ENCODE results near the gene CATSPERD.

DNA sequence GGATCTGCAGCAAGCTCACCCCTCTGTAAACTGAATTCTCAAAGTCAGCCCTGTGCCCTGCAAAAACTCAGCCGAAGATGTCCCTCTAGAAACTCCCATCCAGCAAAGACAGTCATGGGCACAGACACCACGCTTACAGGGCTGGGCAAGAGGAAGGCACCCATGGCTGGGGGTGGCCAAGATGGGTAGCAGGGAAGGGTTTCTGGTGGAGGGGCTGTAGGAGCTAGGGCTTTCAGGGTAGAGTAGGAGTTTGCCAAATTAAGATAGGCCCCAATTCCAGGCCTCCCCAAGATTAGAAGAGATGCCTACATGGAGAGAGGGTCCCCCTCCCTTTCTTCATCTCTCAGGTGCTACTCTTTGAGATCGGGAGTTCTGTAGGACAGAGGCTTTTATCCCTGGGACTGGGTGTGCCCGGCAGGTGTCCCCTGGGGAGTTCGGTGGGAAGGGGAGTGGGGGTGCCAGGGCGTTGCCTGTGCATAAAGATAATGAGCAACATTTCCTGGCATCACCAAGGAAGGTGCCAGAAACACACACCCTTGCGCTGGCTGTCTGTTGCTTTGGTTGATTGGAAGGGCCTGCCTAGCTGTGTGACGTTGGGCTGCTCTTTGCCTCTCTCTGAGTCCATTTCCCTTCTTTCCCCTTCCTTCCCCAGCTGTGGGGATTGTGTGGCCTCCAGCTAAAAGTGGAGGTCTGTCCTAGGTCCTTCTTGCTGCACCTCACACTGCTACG lies 93.8 kb downstream of the CATSPERD start:
- TF ChIP-seq, protein P1, sequence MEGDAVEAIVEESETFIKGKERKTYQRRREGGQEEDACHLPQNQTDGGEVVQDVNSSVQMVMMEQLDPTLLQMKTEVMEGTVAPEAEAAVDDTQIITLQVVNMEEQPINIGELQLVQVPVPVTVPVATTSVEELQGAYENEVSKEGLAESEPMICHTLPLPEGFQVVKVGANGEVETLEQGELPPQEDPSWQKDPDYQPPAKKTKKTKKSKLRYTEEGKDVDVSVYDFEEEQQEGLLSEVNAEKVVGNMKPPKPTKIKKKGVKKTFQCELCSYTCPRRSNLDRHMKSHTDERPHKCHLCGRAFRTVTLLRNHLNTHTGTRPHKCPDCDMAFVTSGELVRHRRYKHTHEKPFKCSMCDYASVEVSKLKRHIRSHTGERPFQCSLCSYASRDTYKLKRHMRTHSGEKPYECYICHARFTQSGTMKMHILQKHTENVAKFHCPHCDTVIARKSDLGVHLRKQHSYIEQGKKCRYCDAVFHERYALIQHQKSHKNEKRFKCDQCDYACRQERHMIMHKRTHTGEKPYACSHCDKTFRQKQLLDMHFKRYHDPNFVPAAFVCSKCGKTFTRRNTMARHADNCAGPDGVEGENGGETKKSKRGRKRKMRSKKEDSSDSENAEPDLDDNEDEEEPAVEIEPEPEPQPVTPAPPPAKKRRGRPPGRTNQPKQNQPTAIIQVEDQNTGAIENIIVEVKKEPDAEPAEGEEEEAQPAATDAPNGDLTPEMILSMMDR (IDR thresholded peaks at IDR 0.05), result no peak
- TF ChIP-seq ZFX (IDR thresholded peaks at IDR 0.05; ENCODE audit: borderline replicate concordance), result no peak
